RWPE2 (cell line): ENCODE measurements around the gene AKIRIN2.

Experiments used
- ATAC-seq: fragments of 200-7000 bp; cut with Tn5 transposase; 3 replicates; pipeline ENCODE4 v1.9.1; 2021; ENCODE audit warnings: low read depth
- DNase-seq: peaks from one replicate; pipeline ENCODE4 v3.0.0-alpha.2; 2020; ENCODE audit warnings: low spot score
- H3K27ac ChIP-seq: fragments of 450-650 bp; 2 replicates; pipeline ENCODE4 v1.5.1; 2017; ENCODE audit warnings: mild to moderate bottlenecking; ENCODE audit not compliant: poor library complexity, severe bottlenecking
- H3K27me3 ChIP-seq: fragments of 250-450 bp; sonication (Bioruptor Pico); 2 replicates; pipeline ENCODE4 v1.5.1; 2021; ENCODE audit warnings: mild to moderate bottlenecking, moderate library complexity; ENCODE audit not compliant: insufficient read depth, poor library complexity, severe bottlenecking
- H3K36me3 ChIP-seq: fragments of 250-450 bp; sonication (Bioruptor Pico); 2 replicates; pipeline ENCODE4 v1.5.1; 2020; ENCODE audit warnings: low read depth, mild to moderate bottlenecking, moderate library complexity
- H3K4me1 ChIP-seq: fragments of 250-450 bp; sonication (Bioruptor Pico); 2 replicates; pipeline ENCODE4 v1.5.1; 2021; ENCODE audit warnings: mild to moderate bottlenecking, moderate library complexity; ENCODE audit not compliant: insufficient read depth, poor library complexity, severe bottlenecking
- H3K4me3 ChIP-seq: fragments of 250-450 bp; sonication (Bioruptor Pico); 2 replicates; pipeline ENCODE4 v1.5.1; 2021; ENCODE audit warnings: mild to moderate bottlenecking, moderate library complexity; ENCODE audit not compliant: severe bottlenecking
- H3K9me3 ChIP-seq: fragments of 250-450 bp; sonication (Bioruptor Pico); 2 replicates; pipeline ENCODE4 v1.5.1; 2021; ENCODE audit warnings: mild to moderate bottlenecking, moderate library complexity; ENCODE audit not compliant: severe bottlenecking
- TF ChIP-seq, protein P1 (sequence below): fragments of 450-650 bp; IDR thresholded peaks from one replicate; pipeline ENCODE4 v1.5.1; 2017; ENCODE audit warnings: mild to moderate bottlenecking, moderate library complexity; ENCODE audit not compliant: poor library complexity, severe bottlenecking

The AKIRIN2 gene

DNA sequence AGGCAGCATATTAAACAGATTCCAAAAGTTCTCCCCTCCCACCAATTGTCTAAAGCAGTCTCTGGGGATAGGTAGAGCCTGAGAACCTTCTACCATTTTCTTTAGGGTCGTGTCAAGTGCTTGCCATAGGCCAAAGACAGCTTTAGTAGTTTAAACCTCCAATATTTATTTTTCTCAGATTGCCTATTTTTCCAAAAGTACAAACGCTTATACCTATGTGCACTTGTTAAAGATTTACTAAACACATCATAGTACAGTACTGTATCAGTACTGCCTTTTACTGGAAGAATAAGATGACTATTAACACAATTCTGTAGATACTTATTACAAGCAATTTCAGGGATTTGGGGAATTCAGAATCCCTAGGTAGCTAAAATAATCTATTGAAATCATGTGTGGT is 29.4 kb downstream of the AKIRIN2 start:
- TF ChIP-seq, protein P1, sequence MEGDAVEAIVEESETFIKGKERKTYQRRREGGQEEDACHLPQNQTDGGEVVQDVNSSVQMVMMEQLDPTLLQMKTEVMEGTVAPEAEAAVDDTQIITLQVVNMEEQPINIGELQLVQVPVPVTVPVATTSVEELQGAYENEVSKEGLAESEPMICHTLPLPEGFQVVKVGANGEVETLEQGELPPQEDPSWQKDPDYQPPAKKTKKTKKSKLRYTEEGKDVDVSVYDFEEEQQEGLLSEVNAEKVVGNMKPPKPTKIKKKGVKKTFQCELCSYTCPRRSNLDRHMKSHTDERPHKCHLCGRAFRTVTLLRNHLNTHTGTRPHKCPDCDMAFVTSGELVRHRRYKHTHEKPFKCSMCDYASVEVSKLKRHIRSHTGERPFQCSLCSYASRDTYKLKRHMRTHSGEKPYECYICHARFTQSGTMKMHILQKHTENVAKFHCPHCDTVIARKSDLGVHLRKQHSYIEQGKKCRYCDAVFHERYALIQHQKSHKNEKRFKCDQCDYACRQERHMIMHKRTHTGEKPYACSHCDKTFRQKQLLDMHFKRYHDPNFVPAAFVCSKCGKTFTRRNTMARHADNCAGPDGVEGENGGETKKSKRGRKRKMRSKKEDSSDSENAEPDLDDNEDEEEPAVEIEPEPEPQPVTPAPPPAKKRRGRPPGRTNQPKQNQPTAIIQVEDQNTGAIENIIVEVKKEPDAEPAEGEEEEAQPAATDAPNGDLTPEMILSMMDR = no peak
- Histone ChIP-seq H3K27ac (no peak overlapping the region), H3K4me3 (no peak overlapping the region), H3K9me3 (no peaks in the 10 kb centered on the region), H3K4me1 (no peaks in the 10 kb centered on the region), H3K27me3 (no peaks in the 10 kb centered on the region), H3K36me3 (peaks cover 64% of the 10 kb centered on the region)
- DNase-seq (no peak), ATAC-seq (no peak)

- Histone ChIP-seq H3K9me3 (no peaks in the 10 kb centered on the region), H3K27me3 (no peaks in the 10 kb centered on the region), H3K36me3 (peaks cover 66% of the 10 kb centered on the region), H3K4me1 (no peaks in the 10 kb centered on the region), H3K4me3 (no peak overlapping the region), H3K27ac (no peak overlapping the region)
- DNase-seq = no peak
- TF ChIP-seq, protein P1 = no peak
- no peak for ATAC-seq
These were observed 30.4 kb downstream of the AKIRIN2 start for GRCh38 chr6:87671555-87672029.

DNA sequence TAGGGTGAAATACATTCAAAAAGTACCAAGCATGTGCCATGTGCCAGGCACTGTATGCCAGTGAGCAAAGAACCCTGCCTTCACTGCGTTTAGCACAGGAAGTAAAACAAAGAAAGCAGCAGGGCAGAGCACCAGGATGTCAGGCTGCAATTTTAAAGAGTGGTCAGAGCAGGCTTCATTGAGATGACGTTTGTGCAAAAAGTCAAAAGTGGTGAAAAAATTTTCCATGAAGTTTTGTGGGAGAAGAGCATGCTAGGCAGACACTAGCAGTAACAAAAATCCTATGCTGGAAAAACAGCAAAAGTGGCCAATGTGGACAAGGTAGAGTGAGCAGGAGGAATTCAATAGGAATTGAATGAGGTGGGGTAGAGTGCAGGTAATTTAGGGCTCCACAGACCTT is 31.3 kb downstream of the AKIRIN2 start:
- H3K27ac ChIP-seq = no peak overlapping the region

DNA sequence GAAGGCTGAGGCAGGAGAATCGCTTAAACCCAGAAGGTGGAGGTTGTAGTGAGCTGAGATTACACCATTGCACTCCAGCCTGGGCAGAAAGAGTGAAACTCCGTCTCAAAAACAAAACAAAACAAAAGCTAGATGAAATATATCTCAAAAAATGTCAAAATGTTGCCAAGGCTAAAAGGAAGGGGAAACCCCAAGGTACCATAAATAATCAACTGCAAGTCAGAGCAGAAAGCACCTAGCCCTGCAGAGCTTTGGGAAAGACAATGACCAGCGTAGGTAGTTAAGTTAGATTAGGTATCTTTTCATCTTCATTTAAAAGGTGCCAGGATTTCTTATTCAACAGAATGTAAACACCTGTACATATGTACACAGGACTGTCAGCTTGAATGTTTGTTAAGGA is 33.0 kb downstream of the AKIRIN2 start:
- DNase-seq (no peak), ATAC-seq (no peak; the same call in 2 of the 3 replicates)
- Histone ChIP-seq H3K27ac (no peak overlapping the region), H3K27me3 (no peaks in the 10 kb centered on the region), H3K4me1 (no peaks in the 10 kb centered on the region), H3K36me3 (peaks cover 65% of the 10 kb centered on the region), H3K9me3 (no peaks in the 10 kb centered on the region), H3K4me3 (no peak overlapping the region)
- TF ChIP-seq, protein P1 = no peak

More for the DNA sequence above, 31.3 kb downstream of the AKIRIN2 start:
- DNase-seq (no peak), ATAC-seq (peak; percentile 10; the same call in 1 of the 3 replicates)
- peaks cover 64% of the 10 kb centered on the region for H3K36me3 ChIP-seq
- H3K4me3 ChIP-seq = no peak overlapping the region
- H3K4me1 ChIP-seq = no peaks in the 10 kb centered on the region
- H3K9me3 ChIP-seq = no peaks in the 10 kb centered on the region
- no peaks in the 10 kb centered on the region for H3K27me3 ChIP-seq
- TF ChIP-seq, protein P1 = no peak

DNA sequence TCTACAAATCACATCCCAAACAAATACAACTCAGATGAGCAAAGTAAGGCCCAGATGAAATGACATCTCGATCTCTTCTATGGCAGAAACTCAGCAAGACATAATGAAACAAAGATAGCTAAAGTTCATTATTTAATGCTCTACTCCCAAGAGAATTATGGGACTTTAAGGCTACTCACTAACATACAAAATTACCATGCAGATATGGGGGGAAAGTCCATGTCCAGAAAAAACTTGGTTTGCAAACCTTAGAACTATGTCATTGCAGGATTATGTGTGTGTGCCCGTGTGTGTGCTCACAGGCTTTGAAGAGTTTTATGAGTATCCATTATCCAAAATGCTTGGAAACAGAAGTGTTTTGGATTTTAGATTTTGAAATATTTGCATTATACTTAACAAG is 34.0 kb downstream of the AKIRIN2 start:
- ATAC-seq (no peak), DNase-seq (no peak)
- Histone ChIP-seq H3K27me3 (no peaks in the 10 kb centered on the region), H3K4me3 (no peak overlapping the region), H3K36me3 (peaks cover 66% of the 10 kb centered on the region), H3K4me1 (no peaks in the 10 kb centered on the region), H3K9me3 (no peaks in the 10 kb centered on the region), H3K27ac (no peak overlapping the region)
- TF ChIP-seq, protein P1 = no peak
